Bronchial epithelial cell (primary cell): ENCODE measurements around the gene SBSN. TPM values are rescaled to one million over a fixed set of nuclear protein-coding genes. Genes with fewer than 3 reads are reported as not detected.

Source experiments
- DNase-seq: peaks from one replicate; pipeline ENCODE4 v3.0.0-alpha.2; 2010; ENCODE audit warnings: low read depth
- FAIRE-seq: peaks from 2 replicates; lab custom pipeline; 2011; peaks lifted over from hg19 to GRCh38; lab: Jason Lieb, UNC
- H3K27me3 ChIP-seq: 2 replicates; pipeline ENCODE4 v1.5.1; 2011; ENCODE audit warnings: low read length; ENCODE audit not compliant: control insufficient read depth, insufficient read depth
- H3K36me3 ChIP-seq: 2 replicates; pipeline ENCODE4 v1.5.1; 2011; ENCODE audit warnings: low read length; ENCODE audit not compliant: control insufficient read depth, insufficient read depth
- H3K4me3 ChIP-seq: 2 replicates; pipeline ENCODE4 v1.5.1; 2011; ENCODE audit warnings: mild to moderate bottlenecking, low read depth, low read length, control low read depth
- total RNA-seq: library from RNA; depleted of rRNA; stranded (reverse); fragments of >200 nt; gene quantifications from 2 replicates; pipeline ENCODE4 v1.2.1, GENCODE V29; 2014
- TF ChIP-seq, protein P1 (sequence below): IDR thresholded peaks from 2 replicates; pipeline ENCODE4 v1.5.1; 2011; ENCODE audit warnings: mild to moderate bottlenecking, moderate library complexity, low read length, control low read depth, inconsistent platforms; ENCODE audit not compliant: insufficient read depth, severe bottlenecking

Gene SBSN
- total RNA-seq, 1 donor from 2014 or later: 9.5 TPM

DNA sequence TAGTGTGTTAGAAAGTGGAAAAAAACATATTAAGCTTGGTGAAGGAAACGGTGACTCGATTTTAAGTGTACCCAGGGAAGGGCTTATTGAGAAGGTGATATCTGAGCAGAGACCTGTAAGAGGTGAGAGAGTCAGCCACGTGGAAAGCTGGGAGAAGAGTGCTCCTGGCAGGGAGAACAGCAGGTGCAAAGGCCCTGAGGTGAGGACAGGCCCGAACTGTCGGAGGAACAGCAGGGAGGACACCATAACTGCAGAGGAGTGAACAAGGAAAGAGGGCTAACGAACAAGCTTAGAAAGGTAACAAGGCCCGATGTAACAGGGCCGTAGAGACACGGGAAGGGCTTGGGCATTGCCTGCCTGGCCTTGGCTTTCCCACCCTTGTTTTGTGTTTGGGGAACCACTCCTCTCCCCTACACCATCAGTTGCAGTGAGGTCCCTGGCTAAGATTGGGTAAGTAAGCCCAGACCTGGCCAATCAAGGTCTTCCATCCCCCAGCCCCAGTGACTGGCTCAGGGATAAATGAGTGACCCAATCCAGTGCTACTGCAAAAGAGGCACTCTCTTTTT is 28.0 kb upstream of the SBSN start:
- H3K27me3 ChIP-seq: no peaks in the 10 kb centered on the region
- FAIRE-seq: no peak
- H3K4me3 ChIP-seq: no peak overlapping the region
- H3K36me3 ChIP-seq: no peaks in the 10 kb centered on the region
- TF ChIP-seq, protein P1, sequence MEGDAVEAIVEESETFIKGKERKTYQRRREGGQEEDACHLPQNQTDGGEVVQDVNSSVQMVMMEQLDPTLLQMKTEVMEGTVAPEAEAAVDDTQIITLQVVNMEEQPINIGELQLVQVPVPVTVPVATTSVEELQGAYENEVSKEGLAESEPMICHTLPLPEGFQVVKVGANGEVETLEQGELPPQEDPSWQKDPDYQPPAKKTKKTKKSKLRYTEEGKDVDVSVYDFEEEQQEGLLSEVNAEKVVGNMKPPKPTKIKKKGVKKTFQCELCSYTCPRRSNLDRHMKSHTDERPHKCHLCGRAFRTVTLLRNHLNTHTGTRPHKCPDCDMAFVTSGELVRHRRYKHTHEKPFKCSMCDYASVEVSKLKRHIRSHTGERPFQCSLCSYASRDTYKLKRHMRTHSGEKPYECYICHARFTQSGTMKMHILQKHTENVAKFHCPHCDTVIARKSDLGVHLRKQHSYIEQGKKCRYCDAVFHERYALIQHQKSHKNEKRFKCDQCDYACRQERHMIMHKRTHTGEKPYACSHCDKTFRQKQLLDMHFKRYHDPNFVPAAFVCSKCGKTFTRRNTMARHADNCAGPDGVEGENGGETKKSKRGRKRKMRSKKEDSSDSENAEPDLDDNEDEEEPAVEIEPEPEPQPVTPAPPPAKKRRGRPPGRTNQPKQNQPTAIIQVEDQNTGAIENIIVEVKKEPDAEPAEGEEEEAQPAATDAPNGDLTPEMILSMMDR: no peak
- no peak for DNase-seq

DNA sequence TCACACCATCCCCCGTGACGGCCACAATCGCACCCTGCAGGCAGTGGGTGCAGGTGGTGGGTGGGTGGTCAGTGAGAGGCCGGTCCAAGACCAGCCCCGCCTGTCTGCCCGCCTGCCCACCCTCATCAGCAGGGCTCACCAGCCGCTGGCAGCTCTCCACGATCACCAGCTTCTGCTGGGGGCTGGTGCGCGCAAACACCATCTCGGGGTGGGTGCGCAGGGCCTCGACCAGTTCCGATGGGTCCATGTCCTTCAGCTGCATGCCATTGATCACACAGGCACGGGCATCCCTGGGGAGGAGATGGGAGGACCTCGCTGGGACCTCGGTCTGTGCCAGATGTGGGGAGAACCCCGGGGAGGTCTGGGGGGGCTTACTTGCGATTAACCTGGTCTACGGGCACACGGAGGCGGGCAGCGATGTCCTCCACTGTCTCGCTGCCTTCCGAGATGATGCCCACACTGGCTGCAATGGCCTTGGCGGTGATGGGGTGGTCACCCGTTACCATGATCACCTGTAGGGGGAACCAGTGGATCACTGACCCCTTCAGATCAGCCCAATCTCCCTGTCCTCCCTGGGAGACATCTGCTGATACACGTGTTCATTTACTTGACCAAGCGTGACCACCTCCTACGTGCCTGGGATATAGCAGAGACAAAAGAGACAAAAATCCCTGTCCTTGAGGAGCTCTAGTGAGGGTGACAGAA is 27.3 kb upstream of the SBSN start:
- no peak for FAIRE-seq
- TF ChIP-seq, protein P1: no peak
- no peak for DNase-seq
- Histone ChIP-seq H3K4me3 (no peak overlapping the region), H3K36me3 (no peaks in the 10 kb centered on the region), H3K27me3 (no peaks in the 10 kb centered on the region)

DNA sequence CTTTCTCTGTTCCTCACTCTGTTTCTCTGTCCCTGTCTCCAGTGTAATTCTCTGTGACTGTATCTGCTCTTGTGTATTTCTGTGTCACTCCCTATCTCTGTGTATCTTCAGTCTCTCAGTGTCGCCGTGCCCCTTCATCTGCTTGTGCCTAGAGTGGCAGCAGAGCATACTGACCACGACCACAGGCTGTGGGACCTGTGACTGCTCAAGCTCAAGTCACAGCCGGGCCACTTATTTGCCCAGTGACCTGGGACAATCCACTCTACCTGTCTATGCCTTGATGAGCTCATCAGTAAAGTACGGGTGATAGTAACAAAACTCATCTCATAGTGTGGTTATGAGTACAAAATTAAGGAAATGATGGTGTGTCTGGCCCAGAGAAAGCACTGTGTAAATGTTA is 26.0 kb upstream of the SBSN start:
- Histone ChIP-seq H3K27me3 (no peaks in the 10 kb centered on the region), H3K4me3 (no peak overlapping the region), H3K36me3 (peaks cover 2% of the 10 kb centered on the region)
- FAIRE-seq (no peak), DNase-seq (no peak)
- TF ChIP-seq, protein P1: no peak

DNA sequence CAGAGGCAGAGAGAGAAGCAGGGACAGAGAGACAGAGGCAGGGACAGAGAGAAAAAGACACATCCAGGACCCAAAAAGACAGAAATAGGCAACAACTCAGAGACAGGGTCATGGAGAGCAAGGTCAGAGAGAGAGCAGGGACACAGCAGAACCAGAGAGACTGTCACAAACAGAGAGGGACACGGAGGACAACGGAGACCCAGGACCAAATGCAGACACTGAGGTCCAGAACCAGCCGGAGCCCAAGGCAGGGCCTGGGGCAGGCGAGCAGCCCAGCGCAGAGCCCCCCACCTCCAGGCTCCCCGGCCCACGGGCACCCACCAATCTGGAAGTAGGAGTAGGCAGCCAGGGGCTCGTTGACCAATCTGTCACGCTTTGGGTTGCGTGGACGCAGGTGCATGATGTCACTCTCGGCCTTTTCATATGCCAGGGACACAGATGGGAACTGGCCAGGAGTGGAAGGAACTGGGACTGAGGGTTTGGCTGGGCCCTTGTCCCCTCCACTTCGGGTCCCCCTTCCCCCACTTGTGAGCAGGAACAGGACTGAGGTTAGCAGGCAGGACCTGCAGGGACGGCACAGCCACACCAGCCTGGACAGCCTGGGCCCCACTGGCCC is 25.4 kb upstream of the SBSN start:
- Histone ChIP-seq H3K4me3 (no peak overlapping the region), H3K36me3 (peaks cover 2% of the 10 kb centered on the region), H3K27me3 (no peaks in the 10 kb centered on the region)
- TF ChIP-seq, protein P1: no peak
- FAIRE-seq (no peak), DNase-seq (no peak)

DNA sequence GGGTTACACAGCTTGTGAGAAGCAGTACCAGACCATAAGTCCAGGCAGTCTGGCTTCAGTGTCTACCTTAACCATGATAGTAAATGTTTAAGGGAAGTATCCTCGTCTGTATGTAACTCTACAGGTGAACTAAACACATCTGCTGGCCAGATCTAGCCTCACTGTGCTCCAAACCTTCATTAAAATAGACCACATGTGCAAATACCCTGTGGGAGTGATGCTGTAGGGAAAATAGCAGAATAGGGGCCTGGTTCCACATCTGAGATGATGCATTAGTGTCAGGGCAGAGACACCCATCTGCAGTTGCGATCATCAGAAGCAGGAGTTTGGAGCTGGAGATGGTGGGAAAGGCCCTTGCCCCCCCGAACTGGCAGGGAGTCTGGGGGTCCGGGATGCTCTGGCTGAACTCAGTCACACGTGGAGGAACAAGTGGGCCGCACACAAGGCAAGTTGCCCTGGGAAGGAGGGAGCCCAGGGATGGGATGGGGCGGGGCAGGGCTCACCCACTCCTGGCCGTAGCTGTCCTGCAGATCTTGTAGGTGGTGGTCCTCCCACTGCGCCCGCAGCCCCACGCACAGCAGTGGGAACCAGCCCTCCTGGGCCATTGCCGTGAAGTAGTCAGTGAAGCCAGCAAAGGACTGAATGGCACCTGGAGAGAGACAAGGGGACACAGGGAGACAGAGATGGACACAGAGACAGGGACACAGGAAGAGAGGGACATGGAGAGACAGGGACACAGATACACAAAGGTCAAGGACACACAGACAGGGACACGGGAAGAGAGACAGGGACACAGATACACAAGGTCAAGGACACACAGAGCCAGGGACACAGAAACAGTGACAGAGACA is 24.6 kb upstream of the SBSN start:
- no peak for DNase-seq
- peaks cover 2% of the 10 kb centered on the region for H3K36me3 ChIP-seq
- no peak overlapping the region for H3K4me3 ChIP-seq
- no peak for FAIRE-seq
- no peaks in the 10 kb centered on the region for H3K27me3 ChIP-seq
- TF ChIP-seq, protein P1: no peak
